NCI-H2107 (cell line): Measurements from ENCODE around the gene DTHD1.

ENCODE experiments used
- DNase-seq: peaks from one replicate; lab custom pipeline; 2025; lab: John Stamatoyannopoulos, UW

Gene DTHD1

DNA sequence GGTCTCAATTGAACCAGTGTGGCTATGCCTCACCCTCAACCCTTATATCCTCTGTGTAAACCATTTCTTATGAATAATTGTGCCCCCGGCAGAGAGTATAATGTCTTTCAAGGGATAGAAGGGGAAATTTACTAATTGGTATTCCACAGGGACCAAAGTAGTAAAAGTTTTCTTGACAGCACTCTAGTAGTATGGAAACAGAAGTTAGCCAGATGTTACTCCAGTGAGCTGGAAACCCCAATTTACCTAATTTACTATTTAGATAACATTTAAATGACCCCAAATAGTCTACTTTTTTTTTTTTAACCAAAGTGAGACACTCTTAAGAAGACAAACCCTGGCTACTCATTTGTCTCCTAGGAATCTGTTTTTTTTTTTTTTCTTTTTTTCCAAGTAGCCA is 32.3 kb downstream of the DTHD1 start:
- no peak for DNase-seq

DNA sequence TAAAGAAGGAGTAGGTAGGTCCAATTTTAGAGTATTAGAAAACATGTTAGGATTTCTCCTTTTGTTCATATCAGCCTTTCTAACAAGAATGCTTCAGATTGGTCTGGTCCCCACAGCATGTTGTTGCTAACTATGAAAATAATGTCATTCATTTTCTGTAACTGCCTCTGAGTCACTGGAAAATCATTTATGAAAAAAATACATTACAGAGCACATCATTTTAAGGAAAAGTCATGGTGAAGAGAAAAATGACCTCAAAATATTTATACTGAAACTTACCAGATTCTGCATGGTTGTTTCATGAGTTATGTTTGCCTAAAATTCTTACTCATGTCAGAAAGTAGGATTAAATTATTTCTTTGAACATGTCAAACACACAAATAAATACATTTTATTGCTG is 35.2 kb downstream of the DTHD1 start:
- DNase-seq, result no peak

DNA sequence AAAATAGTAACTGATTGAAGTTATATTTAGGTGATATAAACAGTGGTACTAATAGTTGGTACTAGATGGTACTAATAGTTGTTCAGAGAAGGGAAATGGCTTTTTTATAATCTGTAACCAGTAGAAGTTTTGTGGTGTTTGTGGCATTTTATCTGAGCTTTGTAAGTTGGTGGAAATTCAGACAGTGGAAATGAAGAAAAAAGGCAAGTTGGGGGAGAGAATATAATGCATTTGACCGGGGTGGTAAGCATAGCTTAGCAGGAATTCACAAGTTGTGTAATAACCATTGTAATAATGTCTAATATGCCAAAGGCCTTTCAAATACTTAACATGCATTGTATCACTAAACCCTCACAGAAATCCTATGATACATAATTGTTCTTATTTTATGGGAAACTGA is 36.3 kb downstream of the DTHD1 start:
- DNase-seq, result no peak

DNA sequence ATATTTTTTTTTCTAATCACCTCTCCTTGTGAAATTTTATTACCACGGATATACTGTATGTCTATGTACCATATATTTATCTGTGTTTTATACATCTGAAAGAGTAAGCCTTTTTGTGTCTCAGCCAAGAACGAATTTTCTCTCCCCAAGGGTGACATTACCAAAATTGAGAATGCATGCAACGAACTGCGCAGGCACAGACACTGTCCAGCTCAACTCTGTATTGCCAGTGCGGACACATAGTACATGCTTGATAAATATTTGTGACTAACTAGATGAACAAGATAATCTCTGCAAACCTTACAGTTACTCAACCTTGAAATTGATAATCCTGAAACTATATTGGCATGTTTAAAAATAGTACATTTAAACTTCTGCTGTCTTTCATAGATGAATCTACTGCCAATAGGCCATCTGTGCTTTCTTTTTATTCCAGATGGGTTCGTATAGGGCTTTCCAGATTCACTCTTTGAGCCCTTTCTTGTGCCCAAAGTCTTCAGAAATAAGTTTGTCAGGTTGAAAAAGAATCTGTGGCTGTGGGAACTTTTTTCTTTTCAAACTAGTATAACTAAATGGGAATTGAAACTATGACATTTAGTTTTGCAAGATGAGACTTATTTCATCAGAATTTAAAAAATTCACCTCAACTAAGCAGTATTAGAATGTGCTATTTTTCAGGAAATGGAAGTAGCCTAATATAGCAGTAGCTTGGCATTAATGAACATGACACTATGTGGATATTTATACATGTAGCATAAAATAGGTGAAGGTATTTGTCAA is 38.9 kb downstream of the DTHD1 start:
- no peak for DNase-seq

DNA sequence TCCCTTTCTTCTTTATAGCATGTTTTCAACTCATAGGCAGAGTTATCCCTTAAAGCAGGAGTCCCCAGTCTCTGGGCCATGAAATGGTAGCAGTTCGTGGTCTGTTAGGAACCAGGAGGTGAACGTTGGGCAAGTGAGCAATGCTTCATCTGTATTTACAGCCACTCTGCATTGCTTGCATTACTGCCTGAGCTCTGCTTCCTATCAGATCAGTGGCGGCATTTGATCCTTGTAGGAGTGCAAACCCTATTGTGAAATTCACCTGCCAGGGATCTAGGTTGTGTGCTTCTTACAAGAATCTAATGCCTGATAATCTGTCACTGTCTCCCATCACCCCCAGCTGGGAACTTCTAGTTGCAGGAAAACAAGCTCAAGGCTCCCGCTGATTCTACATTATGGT is 39.8 kb downstream of the DTHD1 start:
- no peak for DNase-seq

DNA sequence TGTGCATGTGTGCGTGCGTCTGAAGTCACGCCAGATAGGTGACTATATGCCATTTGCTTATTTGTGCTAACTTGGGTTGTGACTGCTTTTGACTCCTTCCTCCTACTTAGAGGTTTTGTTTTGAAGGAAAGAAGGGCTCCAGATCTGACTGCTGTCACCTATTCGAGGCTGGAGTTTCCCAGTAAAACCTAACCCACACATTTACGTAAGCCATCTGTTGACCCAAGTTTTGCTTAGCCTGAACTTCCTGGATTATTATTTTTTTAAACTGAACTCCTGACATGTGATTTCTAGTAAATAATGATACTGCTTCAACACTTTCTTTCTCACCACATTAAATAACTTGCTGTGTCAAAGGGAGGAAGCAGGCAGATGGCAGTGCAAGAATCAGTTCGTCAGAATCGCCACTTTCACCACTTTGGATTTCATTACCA is 41.5 kb downstream of the DTHD1 start:
- DNase-seq, result no peak

DNA sequence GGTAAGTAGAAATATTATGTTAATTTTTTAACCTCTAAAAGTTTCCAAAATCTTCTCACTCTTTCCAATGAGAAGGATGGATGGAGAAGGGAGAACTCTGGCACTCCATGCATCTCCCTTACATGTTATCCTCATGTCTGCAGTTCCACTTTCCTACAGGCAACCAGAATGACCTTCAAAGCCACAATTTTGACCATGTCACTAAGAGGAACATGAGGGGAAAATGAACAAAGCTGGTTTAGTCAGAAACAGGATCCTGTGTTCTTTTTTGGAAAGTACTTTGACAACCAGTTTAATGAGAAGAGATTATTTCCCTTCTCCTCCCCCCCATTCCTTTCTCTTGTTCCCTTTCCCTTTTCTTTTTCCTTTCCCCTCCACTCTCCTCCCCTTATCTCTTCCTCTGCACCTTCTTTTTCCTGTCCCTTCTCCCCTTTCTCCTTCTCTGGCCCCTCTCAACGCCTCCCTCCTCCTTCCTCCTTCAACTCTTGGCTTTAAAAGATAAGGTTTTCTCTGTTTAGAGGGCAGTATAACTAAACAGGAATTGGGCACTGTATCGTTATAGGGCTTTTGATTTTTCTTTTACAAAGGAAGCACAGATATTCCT is 42.5 kb downstream of the DTHD1 start:
- DNase-seq, result no peak

DNA sequence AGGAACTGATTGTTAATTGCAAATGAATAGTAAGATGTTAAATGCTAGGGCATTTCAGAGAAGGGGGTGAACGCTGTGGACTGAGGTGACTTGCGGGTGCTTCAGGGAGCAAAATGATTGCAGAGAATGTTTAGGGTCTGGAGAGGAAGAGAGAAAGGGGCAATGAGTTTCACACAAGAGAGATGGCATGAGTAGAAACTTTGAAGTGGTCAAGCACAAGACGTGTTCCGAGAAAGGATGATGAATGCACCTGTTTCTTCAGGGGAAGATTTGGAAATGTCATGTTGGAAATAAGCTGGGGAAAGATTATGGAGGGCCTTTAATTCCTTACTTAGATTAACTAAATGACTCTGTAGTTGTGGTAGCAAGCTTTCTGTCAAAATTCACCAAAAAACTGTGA is 43.4 kb downstream of the DTHD1 start:
- DNase-seq, result no peak

DNA sequence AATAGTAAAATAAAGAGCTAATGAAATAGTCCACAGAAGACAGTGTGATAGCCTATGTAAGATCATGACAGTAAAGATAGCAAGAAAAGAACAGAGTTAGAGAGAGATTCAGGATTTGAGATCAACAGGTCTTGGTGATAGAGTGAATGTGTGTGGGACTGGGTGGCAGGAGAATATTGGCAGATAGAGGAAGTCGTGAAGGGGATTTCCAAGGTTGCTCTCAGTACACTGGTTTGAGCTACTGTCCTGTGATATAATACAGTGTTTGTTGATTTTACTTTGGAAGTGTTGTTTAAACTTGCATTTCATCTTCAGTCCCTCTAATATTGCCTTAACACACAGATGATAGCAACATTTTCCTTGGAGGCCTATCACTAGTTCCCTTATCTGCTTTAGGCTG is 44.1 kb downstream of the DTHD1 start:
- DNase-seq, result no peak

DNA sequence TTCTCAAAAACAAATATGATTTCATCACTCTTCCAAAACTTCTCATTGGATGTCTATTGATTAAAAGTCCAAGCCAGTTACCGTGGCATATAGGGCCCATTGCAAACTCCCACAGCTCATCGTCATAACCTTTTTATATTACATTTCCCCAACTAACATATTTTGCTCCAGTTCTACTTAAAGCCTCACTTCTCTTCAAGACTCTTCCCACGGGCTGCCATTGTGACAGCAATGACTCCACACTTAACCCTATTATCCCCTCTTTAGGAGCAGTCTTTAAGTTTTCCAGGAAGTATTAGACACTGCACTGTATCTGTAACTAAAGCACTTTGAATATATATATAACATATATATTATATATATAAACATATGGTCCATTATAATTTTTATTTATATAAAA is 44.5 kb downstream of the DTHD1 start:
- no peak for DNase-seq

DNA sequence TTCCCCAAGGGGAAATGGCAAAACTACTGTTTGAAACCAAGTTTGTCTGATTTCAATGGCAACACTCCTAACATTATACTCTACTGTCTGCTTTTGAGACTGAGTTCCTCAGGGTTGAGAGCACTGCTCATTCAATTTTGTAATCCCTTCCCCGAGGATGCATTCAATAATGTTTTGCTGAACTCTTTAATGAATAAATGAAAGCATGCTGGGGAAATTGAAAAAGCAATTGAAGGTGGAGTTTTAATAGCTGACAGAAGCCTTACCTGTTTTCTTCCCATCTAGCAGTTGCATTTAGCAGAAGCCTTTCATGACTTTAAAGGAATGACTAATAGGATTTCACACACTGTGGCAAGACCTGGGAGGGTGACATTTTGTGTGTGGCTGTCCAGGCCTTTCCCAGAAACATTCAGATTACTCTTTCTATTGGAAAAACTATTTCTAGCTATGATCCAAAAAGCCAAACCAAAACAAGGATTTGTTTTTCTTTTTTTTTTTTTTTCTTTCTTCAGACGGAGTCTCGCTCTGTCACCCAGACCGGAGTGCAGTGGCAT is 45.1 kb downstream of the DTHD1 start:
- DNase-seq, result no peak

DNA sequence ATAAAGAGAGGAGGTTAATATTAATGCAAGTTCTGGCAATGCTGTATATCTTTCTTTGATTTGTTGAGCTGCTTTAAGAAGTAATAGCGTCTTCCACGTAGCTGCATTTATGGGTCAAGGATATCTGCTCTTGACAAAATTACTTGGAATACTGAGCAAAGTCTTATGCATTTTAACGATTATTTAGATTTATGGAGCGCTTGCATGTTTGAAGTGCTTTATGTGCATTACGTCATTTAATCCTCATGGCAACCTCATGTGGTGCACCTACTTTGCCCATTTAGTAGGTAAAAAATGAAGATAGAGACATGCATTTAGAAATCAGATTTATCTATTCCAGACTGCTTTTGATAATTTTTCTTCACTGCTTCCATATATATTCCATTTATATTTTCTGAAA is 46.0 kb downstream of the DTHD1 start:
- DNase-seq, result no peak

DNA sequence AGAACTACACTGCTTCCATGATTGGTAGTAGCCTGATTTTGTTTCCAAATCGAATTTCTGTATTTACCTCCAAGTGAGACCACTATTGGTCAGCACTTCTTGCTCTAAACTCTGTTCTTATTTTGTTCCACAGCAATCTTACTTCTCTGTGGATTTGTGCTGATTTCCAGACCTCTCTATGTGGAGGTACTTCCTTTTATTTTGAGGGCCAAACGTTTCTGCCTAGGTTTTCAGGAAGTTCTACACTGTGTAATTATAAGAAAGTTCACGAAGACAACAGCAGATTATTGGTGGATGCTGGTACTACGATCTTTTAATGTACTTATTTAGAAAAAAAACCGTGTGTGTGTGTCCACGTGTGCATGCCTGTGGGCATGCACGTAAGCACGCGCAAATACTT is 46.7 kb downstream of the DTHD1 start:
- no peak for DNase-seq

DNA sequence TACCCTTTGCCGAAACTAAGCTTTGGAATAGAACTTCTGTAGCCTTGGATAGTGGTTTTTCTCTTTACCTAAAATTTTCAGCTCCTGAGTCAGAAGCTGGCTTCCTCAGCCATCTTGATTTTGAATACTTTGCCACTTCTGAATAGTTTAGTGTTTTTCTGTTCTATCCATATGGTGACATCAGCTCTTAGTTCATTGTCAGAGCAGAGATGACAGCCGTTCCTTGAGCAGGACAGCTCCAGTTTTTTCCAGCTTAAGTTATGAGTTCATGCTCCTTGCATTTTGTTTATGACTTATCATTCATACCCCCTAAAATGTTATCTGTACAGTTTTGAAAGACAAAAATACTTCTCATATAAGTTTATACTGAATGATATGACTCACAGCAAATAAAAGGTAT is 47.8 kb downstream of the DTHD1 start:
- no peak for DNase-seq

DNA sequence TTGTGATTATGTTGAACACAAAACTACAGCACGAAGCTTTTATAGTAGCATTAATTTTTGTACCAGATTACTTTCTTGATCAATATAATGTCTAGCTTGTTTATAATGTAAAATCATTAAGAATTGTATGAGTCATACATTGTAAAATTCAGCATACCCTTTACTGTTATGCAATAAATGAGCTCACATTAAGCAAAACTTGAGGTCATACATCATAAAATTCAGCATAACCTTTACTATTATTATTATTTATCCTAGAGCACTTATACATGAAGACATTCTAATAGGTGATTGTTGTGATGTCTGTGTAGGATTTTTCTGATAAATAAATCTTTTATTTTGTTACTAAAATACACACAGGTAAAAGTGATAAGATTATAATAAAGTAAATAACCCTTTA is 49.4 kb downstream of the DTHD1 start:
- DNase-seq, result no peak

DNA sequence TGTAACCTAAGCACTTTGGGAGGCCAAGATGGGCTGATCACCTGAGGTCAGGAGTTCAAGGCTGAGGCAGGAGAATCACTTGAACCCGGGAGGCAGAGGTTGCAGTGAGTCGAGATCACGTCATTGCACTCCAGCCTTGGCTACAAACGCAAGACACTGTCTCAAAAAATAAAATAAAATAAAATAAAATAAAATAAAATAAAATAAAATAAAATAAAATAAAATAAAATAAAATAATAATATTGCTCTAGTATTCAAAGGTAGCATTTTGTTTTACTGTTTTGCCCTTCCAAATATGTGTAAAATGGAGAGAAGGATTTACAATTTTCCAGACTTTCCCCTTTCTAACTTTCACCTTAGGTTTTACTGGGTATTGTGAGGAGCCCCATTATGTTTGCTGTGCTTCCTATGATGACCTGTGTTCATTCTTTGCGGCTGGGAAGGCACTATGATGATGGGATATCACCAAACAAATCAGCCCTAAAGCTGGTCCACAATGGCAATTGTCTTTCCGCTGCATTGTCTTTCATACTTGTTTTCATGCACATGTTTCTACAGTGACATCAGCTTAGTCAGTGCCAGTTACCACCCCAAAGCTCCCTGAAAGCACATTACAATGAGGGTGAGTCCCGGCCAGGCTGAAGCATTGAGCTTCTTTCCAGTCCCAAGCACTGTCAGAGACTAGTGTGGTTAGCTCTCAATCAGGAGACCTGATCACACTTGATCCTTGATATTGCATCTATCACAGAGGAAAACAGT is 50.8 kb downstream of the DTHD1 start:
- DNase-seq, result no peak

DNA sequence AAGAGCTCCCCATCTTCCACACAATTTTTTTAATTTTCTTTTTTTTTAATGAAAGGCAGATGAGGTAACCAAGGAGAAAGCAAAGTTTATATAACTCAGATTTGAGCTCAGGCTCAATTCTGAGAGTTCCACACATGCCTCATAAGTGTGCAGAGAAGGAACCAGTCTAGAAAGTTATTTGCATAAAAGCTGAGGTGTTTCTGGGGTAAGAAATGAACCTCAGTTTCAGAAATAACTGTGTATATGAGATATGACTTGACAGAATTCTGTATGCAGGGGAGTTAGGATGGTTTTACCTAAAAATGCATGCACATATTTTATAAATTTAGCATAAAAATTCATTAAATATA is 51.3 kb downstream of the DTHD1 start:
- no peak for DNase-seq

DNA sequence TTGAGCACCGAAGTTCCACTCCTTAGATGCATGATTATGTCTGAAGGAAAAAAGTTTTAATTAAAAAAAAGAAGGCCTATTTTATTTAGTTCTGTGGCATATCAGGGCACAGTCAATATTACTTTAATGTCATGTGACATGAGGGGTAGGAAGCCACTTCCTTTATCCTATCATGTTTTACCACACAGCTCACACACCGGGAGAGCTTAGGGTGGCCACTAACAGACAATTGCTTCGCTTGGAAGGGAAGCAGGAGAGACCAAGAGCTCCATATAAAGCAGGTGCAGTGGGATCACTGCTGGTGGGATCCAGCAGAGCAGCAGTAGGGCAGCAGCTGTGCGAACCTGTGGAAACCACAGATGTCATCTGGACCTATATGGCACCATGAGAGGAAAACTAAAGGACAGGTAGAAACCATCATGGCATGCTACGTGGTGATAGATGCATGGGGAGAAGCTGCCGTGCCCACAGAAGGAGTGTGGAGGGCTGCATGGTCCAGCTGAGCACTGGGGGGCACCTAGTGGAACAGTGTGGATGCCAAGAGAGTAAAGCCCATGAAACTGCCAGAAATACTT is 52.0 kb downstream of the DTHD1 start:
- DNase-seq, result no peak

DNA sequence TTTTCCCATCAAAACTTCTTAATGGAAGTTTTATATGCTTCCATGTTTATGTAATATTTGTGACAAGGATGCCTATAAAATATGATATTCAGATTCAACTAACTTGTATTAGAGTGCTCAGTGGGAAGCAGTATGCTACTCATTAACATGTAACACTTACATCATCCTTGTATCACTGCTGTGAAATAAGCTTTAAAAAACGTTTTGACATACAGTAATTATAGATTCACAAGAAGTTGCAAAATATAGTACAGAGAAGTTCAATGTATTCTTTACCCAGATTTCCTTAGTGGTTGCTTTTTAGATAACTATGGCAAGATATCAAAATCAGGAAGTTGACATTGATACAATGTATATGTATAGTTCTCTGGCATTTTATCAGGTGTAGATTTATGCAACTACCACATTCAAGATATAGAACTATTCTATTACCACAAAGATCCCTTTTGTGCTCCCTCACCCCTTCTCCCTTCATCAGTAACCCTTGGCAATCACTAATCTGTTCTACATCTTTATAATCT is 56.3 kb downstream of the DTHD1 start:
- no peak for DNase-seq

DNA sequence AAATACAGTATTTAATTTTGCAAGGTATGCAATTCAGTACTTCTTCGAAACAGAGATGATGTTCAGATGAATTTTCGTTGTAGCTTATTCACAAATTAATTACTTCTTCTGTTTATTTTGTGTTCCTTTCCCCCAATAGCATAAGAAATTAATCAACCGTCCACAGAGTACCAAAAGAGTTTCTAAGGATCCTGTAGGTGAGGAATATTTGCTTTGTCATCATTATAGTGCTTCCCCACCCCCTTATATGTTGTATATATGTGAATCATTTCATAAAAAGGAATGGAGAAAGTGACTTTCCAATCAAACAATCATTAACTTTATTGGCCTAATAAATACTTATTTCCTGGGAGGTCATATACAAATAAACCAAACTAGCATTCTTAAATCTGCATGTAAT is 57.6 kb downstream of the DTHD1 start:
- no peak for DNase-seq

DNA sequence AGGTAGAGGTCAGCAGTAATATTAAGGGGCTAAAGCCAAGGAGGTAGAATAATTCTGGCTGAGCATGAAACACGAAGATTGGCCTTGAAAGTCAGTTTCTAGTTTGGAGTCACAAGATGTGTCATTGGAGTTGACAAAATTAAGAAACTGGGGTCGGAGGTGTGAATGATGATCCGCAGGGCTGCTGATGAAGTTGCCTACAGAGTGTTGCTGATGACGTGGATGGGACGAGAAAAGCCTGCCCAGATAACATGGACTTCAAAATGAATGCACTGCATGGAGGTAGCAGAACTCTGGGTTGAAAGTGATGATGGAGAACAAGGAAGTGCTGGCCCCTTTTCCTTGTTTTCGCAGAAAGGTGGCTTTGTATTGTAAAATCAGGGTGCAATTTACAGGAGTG is 60.5 kb downstream of the DTHD1 start:
- no peak for DNase-seq

DNA sequence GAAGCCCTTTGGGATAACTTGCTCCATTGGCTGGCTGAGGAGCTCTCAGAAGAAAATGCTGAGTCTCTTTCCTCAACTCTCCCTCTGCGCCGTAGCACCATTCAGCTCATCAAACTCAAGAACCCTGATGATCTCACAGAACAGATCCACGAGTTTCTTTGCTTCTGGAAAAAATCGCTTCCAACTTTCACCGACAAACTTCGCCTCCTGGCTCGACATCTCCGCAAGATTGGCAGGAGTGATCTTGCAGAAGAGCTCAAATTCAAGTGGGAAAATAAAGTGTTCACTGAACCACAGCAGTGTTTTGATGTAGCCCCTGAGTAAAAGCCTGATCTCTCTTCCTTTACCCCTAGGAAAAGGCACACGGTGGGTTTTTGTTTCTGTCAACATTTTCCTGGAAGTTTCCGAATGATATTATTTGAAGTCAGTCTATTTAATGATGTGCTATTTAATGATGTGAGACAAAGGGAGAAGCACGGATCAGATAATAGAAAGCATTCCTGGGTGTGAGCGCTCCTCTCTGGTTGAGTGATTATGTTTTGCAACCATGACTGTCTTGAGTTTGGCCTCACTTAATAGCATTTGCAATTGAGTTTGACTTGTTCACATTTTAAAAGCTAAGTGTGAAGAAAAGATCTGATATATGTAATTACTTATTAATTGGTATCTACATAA is 62.2 kb downstream of the DTHD1 start:
- no peak for DNase-seq
